ENCODE results near the gene NQO2.
"Not testable (repeated sequence)": the region's sequence is repeated elsewhere in the genome, so short reads cannot be mapped to it uniquely, and the experiment has no call there.

NQO2 gene

DNA sequence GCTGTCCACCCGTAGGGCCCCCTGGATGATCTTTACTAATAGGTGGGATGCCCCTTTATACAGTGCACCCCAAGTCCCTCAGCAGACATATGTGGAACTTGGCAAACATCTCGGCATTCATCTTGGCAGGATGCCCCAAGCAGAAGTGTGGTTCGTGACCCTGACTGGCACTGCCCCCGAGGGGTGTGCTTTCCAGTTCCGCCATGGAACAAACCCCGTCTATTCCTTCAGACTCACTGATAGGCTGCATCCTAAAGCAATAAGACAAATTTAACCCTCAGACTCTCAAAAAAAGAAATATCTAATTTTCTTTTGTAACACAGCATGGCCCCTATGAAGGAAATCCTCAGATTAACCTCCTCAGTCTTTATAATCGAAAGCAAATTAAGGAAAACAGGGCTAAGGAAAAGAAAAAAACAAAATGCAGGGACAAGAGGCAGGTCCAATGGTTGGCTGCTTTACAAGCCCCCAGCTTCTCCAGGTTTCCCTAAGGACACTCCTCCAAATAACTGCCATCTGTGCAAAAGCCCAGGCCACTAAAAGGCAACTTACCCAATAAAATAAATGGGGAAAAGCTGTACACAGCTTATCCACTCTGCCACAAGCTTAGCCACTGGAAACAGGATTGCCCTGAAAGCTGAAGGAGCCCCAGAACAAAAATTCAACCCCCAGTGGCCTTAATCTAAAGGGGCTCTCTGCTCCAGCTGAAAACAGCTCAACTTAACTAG, 38.1 kb downstream of the NQO2 start:
- Histone ChIP-seq H3K9me3 (ENCODE audit: control insufficient read depth, insufficient read depth, low read length) (no peaks in the 10 kb centered on the region), H3K36me3 (ENCODE audit: control insufficient read depth, insufficient read depth, low read length) (no peaks in the 10 kb centered on the region), H3K4me3 (ENCODE audit: low read depth, low read length) (no peak overlapping the region), H3K9ac (ENCODE audit: low read depth, low read length) (no peak overlapping the region), H3K27me3 (ENCODE audit: control insufficient read depth, insufficient read depth, low read length) (no peaks in the 10 kb centered on the region), H3K4me1 (ENCODE audit: control insufficient read depth, insufficient read depth, low read length) (no peaks in the 10 kb centered on the region)

DNA sequence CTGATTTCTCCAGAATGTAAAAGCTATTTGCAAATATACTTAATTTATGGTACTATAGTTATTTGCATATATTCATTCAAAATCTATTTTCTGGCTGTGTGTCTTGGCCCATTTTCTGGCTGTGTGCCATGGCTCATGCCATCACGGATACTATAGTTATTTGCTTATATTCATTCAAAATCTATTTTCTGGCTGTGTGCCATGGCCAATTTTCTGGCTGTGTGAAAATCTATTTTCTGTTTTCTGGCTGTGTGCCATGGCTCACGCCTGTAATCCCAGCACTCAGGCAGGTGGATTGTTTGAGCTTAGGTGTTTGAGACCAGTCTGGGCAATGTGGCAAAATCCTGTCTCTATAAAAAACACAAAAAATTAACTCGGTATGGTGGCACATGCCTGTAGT, 39.7 kb downstream of the NQO2 start:
- Histone ChIP-seq H3K36me3 (ENCODE audit: control insufficient read depth, insufficient read depth, low read length) (no peaks in the 10 kb centered on the region), H3K4me3 (ENCODE audit: low read depth, low read length) (no peak overlapping the region), H3K4me1 (ENCODE audit: control insufficient read depth, insufficient read depth, low read length) (no peaks in the 10 kb centered on the region), H3K9ac (ENCODE audit: low read depth, low read length) (no peak overlapping the region), H3K27me3 (ENCODE audit: control insufficient read depth, insufficient read depth, low read length) (no peaks in the 10 kb centered on the region), H3K9me3 (ENCODE audit: control insufficient read depth, insufficient read depth, low read length) (no peaks in the 10 kb centered on the region)

DNA sequence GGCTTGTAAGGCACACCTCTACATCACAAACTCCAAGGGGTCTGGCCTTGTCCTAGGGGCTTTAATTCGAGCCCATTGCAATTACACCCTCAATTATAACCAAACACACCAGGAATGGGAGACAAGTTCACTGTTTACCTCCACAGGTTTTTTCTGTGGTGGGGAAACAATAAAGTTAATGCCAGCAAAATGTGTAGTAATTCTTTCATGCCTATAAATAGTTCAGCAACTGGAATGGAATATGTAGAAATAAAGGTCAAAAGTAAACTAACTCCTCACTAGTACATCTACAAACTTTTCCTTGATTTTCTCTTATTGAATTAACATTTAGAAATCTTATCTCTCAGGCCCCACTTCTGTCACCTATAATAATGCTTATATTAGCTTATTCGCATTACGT, 41.5 kb downstream of the NQO2 start:
- no peak overlapping the region for H3K9ac ChIP-seq (ENCODE audit: low read depth, low read length)
- no peaks in the 10 kb centered on the region for H3K36me3 ChIP-seq (ENCODE audit: control insufficient read depth, insufficient read depth, low read length)
- H3K4me1 ChIP-seq (ENCODE audit: control insufficient read depth, insufficient read depth, low read length), result no peaks in the 10 kb centered on the region
- H3K4me3 ChIP-seq (ENCODE audit: low read depth, low read length), result no peak overlapping the region
- no peaks in the 10 kb centered on the region for H3K27me3 ChIP-seq (ENCODE audit: control insufficient read depth, insufficient read depth, low read length)
- no peaks in the 10 kb centered on the region for H3K9me3 ChIP-seq (ENCODE audit: control insufficient read depth, insufficient read depth, low read length)

DNA sequence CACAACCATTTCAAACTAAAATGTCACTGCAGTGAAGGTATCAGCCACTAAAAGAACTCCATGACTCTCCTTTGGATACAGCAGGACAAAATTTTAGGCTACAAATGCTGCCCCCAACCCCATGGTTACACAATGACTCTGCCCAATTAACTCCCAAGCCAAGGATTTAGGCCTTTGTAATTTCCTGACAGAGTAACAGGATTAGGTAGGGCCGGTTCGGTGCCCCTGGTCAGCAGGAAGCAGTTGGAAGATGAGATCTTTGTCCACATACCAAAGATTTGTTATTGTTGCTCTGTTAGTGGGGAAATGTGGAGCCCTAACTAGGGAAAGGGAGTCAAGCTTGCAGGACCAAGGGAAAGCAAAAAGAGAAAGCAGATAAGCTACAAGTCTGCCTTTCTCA, 41.9 kb downstream of the NQO2 start:
- no peaks in the 10 kb centered on the region for H3K36me3 ChIP-seq (ENCODE audit: control insufficient read depth, insufficient read depth, low read length)
- H3K4me3 ChIP-seq (ENCODE audit: low read depth, low read length), result no peak overlapping the region
- no peaks in the 10 kb centered on the region for H3K27me3 ChIP-seq (ENCODE audit: control insufficient read depth, insufficient read depth, low read length)
- no peaks in the 10 kb centered on the region for H3K4me1 ChIP-seq (ENCODE audit: control insufficient read depth, insufficient read depth, low read length)
- H3K9ac ChIP-seq (ENCODE audit: low read depth, low read length), result no peak overlapping the region
- H3K9me3 ChIP-seq (ENCODE audit: control insufficient read depth, insufficient read depth, low read length), result no peaks in the 10 kb centered on the region

DNA sequence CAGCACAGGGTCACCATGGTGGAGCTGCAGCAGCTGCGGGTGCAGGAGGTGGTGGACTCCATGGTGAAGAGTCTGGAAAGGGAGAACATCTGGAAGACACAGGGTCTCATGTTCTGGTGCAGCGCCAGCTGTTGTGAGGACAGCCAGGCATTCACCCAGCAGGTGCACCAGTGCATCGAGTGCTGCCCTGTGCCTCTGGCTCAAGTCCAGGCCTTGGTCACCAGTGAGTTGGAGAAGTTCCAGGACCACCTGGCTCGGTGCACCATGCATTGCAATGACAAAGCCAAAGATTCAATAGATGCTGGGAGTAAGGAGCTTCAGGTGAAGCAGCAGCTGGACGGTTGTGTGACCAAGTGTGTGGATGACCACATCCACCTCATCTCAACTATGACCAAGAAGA, 45.7 kb downstream of the NQO2 start:
- Histone ChIP-seq H3K9ac (ENCODE audit: low read depth, low read length) (no peak overlapping the region), H3K9me3 (ENCODE audit: control insufficient read depth, insufficient read depth, low read length) (no peaks in the 10 kb centered on the region), H3K4me3 (ENCODE audit: low read depth, low read length) (no peak overlapping the region), H3K4me1 (ENCODE audit: control insufficient read depth, insufficient read depth, low read length) (no peaks in the 10 kb centered on the region), H3K36me3 (ENCODE audit: control insufficient read depth, insufficient read depth, low read length) (no peaks in the 10 kb centered on the region), H3K27me3 (ENCODE audit: control insufficient read depth, insufficient read depth, low read length) (no peaks in the 10 kb centered on the region)

DNA sequence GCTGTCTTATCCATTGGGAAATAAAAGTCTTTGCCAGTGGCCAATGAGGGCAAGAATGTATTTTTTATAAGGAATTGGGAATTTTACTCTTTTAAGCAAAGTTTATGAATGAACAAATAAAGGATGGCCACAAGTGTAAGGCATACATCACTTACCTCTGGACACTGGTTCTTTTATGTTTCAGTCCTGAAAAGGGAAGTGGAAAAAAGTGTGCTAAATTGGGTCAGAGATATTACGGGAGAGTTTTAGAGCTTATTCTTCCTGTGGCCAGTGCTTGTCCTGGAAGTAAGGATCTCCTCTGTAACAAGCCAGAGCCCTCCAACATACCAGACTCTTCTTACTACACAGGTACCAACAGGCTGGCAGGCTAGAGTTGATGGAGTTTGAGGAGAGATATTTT, 46.1 kb downstream of the NQO2 start:
- Histone ChIP-seq H3K36me3 (ENCODE audit: control insufficient read depth, insufficient read depth, low read length) (no peaks in the 10 kb centered on the region), H3K9ac (ENCODE audit: low read depth, low read length) (no peak overlapping the region), H3K4me3 (ENCODE audit: low read depth, low read length) (no peak overlapping the region), H3K9me3 (ENCODE audit: control insufficient read depth, insufficient read depth, low read length) (no peaks in the 10 kb centered on the region), H3K4me1 (ENCODE audit: control insufficient read depth, insufficient read depth, low read length) (no peaks in the 10 kb centered on the region), H3K27me3 (ENCODE audit: control insufficient read depth, insufficient read depth, low read length) (no peaks in the 10 kb centered on the region)

DNA sequence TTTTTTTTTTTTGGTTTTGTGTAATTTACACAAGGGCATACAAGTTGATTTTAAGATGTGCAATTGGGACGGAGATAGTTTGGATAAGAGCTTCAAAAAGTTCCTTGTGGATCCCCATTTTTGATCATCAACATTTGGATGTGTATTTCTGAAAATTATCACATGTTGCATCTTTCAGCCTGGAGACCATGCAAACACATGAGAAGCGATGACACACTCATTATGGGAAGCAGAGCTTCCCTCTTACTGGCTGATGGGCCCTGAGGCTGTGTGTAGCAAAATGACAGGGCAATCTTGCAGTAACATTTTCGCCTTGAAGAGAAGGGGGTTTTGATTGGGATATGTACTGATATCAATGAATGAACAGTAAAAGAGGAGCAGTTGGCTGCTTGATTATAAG, 46.6 kb downstream of the NQO2 start:
- no peaks in the 10 kb centered on the region for H3K27me3 ChIP-seq (ENCODE audit: control insufficient read depth, insufficient read depth, low read length)
- no peak overlapping the region for H3K4me3 ChIP-seq (ENCODE audit: low read depth, low read length)
- H3K9me3 ChIP-seq (ENCODE audit: control insufficient read depth, insufficient read depth, low read length), result no peaks in the 10 kb centered on the region
- H3K9ac ChIP-seq (ENCODE audit: low read depth, low read length), result no peak overlapping the region
- H3K36me3 ChIP-seq (ENCODE audit: control insufficient read depth, insufficient read depth, low read length), result no peaks in the 10 kb centered on the region
- H3K4me1 ChIP-seq (ENCODE audit: control insufficient read depth, insufficient read depth, low read length), result no peaks in the 10 kb centered on the region

DNA sequence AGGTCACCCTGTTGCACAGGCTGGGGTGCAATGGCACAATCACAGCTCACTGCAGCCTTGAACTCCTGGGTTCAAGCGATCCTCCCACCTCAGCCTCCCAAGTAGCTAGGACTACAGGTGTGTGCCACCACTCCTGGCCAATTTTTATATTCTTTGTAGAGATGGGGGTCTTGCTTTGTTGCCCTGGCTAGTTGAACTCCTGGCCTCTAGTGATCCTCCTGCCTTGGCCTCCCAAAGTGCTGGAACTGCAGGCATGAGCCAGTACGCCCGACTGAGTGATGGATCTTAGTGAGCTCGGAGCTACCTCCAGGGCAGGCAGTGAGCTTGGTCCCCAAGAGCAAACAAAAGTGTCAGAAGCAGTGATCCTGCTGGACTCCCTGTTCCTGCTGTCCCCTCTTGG, 48.3 kb downstream of the NQO2 start:
- H3K9ac ChIP-seq (ENCODE audit: low read depth, low read length); H3K9me3 ChIP-seq (ENCODE audit: control insufficient read depth, insufficient read depth, low read length); H3K4me1 ChIP-seq (ENCODE audit: control insufficient read depth, insufficient read depth, low read length): not testable (repeated sequence)

DNA sequence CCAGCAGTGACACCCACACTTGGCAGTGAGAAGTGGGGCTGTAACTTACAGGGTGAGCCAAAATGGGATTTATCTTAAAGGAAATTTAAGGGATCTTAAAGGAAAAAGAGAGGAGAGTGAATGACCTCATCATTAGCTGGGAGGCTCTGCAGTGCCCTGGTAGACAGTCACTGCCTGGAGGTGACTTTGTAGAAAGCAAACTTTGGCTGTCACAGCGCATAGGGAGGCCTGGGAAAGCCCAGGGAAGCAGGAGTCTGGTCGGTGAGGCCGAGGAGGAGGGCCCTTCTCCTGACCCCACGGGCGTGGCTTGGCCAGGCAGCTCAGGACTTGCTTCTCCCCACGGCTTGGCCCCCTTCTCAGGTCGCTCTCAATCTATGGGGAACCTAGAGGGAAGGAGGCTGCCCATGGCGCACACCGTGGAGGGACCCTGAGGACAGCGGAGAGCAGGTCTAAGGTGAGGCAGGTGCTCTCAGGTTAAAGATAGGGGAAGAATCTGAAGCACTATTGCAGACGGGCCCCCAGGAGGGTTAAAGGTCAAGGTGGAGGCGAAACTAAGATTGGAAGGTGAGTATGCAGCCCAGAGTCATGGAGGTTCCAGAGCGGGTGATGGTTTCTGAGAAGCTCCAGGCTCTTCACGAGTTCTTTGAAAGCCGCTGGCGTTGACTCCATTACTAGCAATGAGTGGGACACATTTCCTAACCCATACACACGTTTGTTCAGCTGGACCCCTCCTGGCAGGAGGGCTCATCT, 53.0 kb downstream of the NQO2 start:
- peak overlapping the region; percentile 83 for H3K4me3 ChIP-seq (ENCODE audit: low read depth, low read length)
- no peaks in the 10 kb centered on the region for H3K36me3 ChIP-seq (ENCODE audit: control insufficient read depth, insufficient read depth, low read length)
- no peaks in the 10 kb centered on the region for H3K9me3 ChIP-seq (ENCODE audit: control insufficient read depth, insufficient read depth, low read length)
- H3K9ac ChIP-seq (ENCODE audit: low read depth, low read length), result no peak overlapping the region
- peaks cover 8% of the 10 kb centered on the region for H3K4me1 ChIP-seq (ENCODE audit: control insufficient read depth, insufficient read depth, low read length)
- H3K27me3 ChIP-seq (ENCODE audit: control insufficient read depth, insufficient read depth, low read length), result no peaks in the 10 kb centered on the region

More for the DNA sequence above, 48.3 kb downstream of the NQO2 start:
- H3K36me3 ChIP-seq (ENCODE audit: control insufficient read depth, insufficient read depth, low read length); H3K4me3 ChIP-seq (ENCODE audit: low read depth, low read length); H3K27me3 ChIP-seq (ENCODE audit: control insufficient read depth, insufficient read depth, low read length): not testable (repeated sequence)

DNA sequence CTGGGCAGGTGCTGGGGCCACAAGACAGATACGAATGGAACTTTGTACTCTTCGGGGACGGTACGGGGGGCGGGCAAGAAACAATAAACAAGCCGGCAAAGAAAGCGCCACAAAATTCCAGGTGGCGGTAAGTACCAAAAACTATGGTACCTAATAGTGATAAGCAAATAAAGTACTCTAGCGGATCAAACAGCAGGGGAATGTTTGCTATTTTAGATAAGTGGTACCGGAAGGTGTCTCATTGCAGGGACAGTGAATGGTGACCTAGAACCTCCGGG, 53.5 kb downstream of the NQO2 start:
- Histone ChIP-seq H3K36me3 (ENCODE audit: control insufficient read depth, insufficient read depth, low read length) (no peaks in the 10 kb centered on the region), H3K9me3 (ENCODE audit: control insufficient read depth, insufficient read depth, low read length) (no peaks in the 10 kb centered on the region)

DNA sequence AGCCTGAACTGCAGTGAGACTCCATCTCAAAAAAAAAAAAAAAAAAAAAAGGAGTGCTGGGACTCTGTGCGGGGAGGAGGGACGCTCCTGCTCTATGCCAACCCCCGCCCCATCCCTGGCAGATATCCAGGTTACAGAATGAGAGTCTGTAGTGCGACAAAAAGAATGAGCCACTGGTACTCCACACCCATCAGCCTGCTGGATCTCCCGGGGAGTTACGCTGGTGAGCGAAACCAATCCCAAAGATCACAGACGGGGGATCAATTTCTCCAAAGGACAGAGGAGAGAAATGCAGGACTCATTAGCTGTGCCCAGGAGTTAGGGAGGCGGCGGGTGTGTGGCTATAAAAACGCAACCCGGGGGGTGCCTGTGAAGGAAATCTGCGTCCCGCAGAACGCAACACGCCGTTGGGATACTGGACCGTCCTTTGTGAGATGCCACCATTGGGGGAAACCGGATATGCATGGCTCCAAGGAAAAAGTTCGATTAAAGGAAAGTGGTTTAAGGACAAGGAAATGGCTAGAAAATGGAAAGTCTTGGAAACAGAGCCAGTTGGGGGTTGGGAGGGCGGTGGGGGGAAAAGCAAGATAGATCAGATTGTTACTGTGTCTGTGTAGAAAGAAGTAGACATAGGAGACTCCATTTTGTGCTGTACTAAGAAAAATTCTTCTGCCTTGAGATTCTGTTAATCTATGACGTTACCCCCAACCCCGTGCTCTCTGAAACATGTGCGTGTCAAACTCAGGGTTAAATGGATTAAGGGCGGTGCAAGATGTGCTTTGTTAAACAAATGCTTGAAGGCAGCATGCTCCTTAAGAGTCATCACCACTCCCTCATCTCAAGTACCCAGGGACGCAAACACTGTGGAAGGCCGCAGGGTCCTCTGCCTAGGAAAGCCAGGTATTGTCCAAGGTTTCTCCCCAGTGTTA, 54.8 kb downstream of the NQO2 start:
- not testable (repeated sequence) for H3K36me3 ChIP-seq (ENCODE audit: control insufficient read depth, insufficient read depth, low read length); H3K9me3 ChIP-seq (ENCODE audit: control insufficient read depth, insufficient read depth, low read length); H3K27me3 ChIP-seq (ENCODE audit: control insufficient read depth, insufficient read depth, low read length); H3K4me1 ChIP-seq (ENCODE audit: control insufficient read depth, insufficient read depth, low read length)
- peak overlapping the region; percentile 65 for H3K9ac ChIP-seq (ENCODE audit: low read depth, low read length)
- peak overlapping the region; percentile 83 for H3K4me3 ChIP-seq (ENCODE audit: low read depth, low read length)

More for the DNA sequence above, 53.5 kb downstream of the NQO2 start:
- H3K4me3 ChIP-seq (ENCODE audit: low read depth, low read length), result peak overlapping the region; percentile 83
- H3K9ac ChIP-seq (ENCODE audit: low read depth, low read length), result peak overlapping the region; percentile 60
- H3K27me3 ChIP-seq (ENCODE audit: control insufficient read depth, insufficient read depth, low read length), result no peaks in the 10 kb centered on the region
- peaks cover 8% of the 10 kb centered on the region for H3K4me1 ChIP-seq (ENCODE audit: control insufficient read depth, insufficient read depth, low read length)

DNA sequence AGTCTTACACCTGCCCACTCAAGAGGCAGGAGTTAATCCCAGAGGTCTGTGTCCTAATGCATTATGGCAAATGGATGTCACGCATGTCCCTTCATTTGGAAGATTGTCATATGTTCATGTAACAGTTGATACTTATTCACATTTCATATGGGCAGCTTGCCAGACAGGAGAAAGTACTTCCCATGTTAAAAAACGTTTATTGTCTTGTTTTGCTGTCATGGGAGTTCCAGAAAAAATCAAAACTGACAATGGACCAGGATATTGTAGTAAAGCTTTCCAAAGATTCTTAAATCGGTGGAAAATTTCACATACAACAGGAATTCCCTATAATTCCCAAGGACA, 55.4 kb downstream of the NQO2 start:
- H3K9me3 ChIP-seq (ENCODE audit: control insufficient read depth, insufficient read depth, low read length); H3K9ac ChIP-seq (ENCODE audit: low read depth, low read length); H3K36me3 ChIP-seq (ENCODE audit: control insufficient read depth, insufficient read depth, low read length); H3K4me1 ChIP-seq (ENCODE audit: control insufficient read depth, insufficient read depth, low read length); H3K27me3 ChIP-seq (ENCODE audit: control insufficient read depth, insufficient read depth, low read length): not testable (repeated sequence)
- peak overlapping the region; percentile 83 for H3K4me3 ChIP-seq (ENCODE audit: low read depth, low read length)

All from iPS-15b (cell line).